GM18526 (cell line): ENCODE results near the gene FDX1.

Experiments
- POLR2A ChIP-seq: IDR thresholded peaks from 3 replicates; pipeline ENCODE4 v1.6.1; 2011; ENCODE audit not compliant: insufficient read length; ENCODE audit errors: extremely low read depth

The FDX1 gene

DNA sequence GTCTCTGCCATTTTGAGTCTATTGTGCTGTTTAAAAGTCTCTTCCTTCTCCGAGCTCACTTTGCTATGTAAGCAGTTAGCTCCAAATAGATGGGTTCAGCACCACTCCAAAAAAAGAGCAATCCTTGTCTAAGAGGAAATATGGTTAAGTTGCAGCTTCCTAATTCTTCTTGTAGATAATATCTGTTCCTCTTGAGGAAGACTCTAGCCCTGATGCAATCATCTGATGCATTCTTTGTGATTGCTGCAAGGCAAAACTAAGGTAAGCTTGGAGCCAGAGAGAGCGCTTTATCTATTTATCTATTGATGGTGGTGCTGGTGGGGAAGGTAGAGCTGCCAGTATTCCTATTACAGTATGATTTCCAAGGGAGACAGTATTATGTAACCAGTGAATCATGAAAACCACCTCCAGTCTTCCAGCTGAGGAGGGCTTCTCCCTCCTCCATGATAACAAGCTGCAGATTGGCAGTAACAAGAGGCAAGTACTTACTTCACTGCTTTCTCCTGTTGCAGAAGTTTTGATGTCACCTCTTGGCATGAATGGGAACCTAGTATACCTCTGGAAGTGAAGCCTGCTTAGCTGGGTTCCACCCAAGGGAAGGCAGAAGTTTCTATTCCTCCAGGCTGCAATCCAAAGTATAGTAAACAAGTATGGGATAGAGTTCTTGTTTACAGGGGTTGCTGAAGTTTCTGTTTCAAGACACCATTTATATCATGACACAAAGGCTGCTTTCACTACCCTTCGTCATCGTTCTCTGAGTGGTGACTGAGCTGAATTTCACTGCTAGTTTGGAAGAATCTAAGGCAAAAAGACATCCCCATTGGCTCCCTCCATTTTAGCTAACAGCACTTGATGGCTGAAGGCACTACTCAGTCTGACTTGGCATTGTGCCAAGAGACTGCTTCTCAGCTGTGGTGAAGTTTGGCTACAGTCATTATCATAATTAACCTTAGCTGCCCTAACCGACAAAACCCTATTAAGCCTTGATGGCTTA, 49.7 kb downstream of the FDX1 start:
- TF ChIP-seq POLR2A = no peak

DNA sequence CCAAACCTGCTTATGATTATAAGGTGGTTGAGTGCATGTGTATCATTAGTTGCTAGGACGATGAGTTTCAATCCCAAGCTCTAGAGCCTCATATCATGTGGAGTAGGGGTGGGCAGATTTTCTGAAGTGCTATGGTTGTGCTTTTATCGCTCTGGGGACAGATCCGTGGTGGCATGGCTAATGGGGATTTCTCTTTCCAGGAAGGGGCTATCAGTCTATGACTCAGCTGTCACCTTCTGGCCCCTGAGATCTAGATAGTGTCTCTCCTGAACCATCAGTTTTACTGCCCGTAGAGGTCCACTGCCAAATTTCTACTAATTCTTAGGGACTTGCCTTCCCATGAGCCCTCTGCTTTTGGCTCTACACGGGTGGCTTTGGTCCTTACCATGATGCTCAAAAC, 51.8 kb downstream of the FDX1 start:
- no peak for TF ChIP-seq POLR2A

DNA sequence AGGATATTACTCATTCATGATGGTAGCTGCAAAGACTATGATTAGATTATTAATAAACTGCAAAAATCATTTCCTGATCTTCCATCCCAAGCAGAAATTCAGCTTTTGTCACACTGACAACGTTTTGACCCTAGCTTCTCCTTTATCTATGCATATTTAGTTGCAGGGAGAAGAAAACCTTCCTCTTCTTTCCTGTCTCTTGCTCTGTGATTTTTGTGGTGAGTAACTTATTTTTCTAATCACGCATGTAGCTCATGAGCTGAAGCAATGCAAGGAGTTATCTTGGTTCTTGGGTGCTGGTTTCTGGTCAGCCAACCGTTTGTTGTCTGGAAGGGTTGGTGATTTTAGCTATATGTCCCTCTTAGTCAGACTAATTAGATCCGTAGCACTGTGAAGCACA, 56.4 kb downstream of the FDX1 start:
- no peak for TF ChIP-seq POLR2A

DNA sequence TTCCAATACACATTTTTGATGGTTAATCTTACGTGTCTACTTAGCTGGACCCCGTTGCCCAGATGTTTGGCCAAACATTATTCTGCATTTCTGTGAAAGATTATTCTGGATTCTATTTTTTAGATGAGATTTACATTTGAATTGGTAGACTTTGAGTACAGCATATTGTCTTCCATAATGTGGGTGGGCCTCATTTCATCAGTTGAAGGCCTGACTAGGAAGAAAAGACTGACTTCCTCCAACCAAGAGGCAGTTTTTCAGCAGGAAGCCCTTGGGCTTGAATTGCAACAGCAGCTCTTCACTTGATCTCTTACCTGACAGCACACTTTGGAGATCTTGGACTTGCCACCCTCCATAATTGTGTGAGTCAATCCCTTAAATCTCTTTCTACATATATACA, 58.7 kb downstream of the FDX1 start:
- TF ChIP-seq POLR2A = no peak

DNA sequence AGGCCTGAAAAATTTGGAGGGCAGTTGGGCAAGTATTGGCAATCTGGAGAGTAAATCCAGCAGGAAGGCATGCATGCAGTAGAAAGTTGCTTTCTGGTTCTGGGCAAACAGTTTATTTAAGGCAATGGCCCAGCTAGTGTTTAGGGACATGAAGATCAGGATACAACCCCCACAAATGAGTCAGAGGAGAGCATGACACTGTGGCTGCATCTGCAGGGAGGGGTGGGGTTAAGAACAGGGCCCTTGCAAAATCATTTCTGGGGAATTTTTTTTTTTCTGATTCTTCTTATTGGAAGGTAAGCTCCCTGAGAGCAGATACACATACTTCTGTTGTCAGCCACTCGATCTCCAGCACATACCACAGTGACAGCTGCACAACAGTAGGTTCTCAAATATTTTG, 61.1 kb downstream of the FDX1 start:
- no peak for TF ChIP-seq POLR2A

DNA sequence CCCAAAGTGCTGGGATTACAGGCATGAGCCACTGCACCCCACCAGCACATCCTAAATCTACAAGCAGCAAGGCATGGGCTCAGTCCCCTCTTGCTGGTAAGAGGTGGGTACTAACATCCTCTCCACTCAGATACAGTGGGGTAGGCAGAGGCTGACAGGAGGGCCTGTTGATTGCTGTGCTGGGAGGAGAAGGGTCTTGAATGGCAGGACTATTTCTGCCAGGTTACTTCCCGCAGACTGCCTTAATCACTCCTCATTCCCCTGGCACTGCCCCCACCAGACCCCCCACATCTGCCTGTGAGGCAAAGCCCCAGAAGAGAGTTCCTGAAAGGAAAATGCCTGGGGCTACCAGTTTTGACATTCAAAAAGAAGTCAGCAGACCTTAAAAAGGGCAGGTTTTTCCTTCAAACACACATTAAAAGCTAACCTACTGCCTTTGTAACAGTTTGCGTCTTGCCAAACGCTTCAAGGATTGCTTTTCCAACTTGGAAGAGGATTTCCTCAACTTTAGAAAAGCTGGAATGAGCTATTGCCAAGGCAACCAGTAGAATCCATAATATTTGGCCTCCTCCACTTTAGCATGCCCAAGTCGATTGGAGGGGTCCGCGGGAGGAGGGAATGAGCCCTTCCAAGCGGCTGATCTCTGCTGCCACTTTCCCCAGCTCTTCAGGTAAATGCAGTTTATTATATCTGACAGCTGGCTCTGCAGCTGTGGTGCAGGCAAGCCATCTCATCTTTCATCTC, 62.0 kb downstream of the FDX1 start:
- no peak for TF ChIP-seq POLR2A

DNA sequence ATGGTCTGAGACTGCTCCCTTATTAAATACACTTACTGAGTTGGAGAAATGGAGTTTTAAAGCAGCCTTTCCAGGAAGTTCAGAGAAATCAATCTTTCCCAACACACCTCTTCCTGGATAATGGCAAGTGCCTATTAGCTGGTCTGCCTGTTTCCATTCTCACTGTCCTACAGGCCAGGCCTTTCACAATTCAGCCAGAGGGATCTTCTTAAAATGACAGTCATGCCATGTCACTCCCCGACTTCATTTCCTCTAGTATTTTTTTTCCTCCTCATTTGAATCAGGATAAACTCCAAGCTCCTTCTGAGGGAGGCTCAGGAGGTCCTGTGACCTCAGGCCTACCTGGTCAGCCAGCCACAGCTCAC, 62.6 kb downstream of the FDX1 start:
- TF ChIP-seq POLR2A = no peak

DNA sequence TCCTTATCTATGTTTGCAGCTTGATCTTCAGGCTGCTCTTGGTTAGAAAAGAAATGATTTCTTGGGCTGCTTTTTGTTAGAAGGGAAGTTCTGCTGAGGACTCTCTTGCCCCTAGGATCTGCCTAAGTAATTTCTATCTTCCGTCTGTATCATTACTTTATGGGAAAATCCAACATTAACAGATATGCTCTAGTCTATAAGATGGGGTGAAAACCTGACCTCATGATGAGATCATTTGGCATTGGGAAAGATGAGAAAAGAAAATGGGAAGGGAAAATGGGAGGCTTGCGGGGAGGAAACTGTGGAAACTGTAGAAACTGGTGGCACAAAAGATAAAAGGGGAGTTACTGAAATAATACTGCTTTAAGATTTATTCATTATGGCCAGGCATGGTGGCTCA, 63.6 kb downstream of the FDX1 start:
- no peak for TF ChIP-seq POLR2A

DNA sequence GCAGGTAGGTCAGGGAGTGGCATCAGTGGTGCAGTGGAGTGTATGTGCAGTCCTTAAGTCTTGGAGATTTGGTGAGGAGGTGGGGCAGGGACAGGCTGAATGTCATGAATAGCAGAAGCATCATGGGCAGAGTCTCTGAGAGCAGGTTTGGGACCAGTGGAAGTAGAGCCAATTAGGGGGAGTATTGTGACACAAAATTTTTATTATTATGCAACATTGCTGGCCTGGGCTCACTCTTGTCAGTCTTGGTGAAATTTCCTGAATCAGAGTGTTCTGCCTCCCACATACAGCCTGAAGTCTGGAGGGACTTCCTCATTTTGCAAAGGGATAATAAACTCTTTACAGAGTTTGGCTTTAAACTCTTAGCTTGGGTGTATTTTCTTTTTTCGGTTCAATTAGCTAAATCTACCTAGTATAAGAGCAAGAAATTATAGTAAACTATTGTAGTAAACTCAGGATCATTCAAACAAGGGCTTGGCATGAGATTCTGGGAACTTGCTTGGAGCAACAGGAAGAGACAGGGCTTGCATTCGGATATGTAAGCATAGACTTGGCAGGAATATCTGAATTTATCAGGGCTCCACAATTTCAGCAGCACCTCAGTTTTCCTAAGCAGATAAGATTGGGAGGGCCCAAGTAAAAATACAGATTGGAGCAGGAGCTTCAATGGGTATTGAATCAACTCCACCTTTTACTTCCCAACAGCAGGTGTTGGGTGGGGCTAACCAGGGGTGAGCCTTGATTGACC, 67.7 kb downstream of the FDX1 start:
- TF ChIP-seq POLR2A = no peak

DNA sequence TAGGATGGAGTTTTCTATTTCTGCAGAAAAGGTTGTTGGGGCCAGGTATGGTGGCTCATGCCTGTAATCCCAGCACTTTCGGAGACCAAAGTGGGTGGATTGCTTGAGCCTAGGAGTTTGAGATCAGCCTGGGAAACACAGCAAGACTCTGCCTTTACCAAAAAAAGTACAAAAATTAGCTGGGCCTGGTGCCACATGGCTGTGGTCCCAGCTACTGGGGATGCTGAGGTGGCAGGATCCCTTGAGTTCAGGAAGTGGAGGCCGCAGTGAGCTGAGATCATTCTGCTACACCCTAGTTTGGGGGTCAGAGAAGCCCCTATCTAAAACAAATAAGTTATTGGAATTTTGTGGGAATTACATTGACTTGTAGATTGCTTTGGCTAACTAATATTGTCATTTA, 71.7 kb downstream of the FDX1 start:
- no peak for TF ChIP-seq POLR2A

DNA sequence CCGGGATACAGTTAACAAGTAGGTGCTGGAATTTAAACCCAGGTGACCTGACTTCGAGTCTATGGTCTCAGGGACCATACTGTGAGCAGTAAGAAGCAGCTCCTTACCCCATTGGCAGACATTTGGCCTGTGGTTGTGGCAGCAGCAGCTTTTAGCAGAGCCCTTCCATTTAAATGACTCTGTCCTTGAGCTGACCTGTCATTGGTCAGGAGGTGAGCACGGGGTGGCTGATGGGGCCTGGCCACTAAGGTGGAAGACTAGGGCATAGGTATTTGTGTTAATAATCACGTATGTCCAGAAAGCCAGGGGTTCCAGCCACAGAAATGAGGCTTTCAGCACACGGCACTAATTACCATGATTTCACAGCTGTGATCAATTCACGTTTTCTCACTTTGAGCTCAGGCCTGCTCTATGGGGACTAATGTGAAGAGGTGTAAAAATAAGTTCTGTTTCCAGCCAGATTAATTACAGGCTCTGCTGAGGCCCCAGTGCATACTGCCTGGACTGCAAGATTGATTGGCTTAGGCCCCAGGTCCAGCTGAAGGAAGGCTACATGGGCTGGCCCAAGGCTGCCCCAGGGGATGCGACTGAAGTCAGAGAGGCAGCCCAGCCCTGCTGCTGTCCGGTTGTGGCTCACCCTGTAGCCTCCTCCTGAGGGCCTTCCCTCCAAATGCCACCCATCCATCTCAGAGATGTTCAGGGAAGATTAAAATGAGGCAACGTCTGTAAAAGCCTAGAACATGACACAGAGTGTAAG, 76.0 kb downstream of the FDX1 start:
- TF ChIP-seq POLR2A = no peak

DNA sequence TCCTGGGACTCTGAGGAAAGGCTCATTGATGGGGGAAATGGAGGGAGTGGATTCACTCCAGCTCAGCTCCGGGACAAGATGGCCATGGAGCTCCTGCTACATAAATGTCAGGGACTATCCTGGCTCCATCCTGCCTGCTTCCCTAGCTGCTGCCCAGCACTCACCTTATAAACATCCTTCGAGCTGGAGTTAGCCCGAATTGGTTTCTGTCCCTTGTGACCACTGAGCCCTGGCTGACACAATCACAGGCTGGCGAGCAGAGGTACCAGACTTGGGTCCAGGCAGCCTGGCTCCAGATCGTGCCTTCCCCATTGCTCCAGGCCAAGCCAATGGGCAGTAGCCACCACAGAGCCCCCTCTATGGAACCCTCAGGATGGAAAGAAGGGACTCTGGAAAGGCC, 77.6 kb downstream of the FDX1 start:
- TF ChIP-seq POLR2A = no peak

DNA sequence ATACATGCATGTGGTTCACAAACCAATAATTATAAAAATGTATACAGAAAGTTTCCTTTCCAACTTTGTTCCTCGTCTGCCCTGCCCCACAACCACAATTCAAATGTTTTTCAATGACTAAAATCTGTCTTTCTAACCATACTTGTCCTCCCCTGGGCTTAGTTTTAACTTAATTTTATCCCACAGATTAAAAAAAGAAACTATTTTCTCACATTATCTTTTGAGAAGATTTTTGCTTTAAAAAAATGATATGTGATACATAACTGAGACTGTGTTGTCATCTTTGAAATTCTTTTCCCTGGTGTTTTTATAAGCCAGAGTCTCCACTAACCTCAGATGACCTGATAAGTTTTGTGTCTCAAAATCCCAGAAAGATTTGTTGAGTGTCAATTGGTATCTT, 79.0 kb downstream of the FDX1 start:
- TF ChIP-seq POLR2A = no peak

DNA sequence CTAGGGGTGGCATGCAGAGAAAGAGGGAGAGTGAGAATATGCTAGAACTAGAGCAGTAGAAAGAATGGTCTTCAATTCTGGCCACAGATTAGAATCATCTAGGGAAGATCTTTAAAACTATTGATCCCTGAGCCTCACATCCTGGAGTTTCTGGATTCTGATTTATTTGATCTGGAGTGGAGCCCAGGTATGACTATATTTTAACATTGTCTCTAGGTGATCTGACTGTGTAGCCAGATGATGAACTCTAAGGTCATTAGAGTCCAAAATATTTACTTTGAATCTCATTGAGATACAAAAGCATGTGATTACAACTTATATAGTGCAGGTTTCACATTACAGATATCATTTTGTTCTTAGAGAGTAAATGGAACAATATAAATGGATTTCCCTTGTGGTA, 79.7 kb downstream of the FDX1 start:
- no peak for TF ChIP-seq POLR2A

DNA sequence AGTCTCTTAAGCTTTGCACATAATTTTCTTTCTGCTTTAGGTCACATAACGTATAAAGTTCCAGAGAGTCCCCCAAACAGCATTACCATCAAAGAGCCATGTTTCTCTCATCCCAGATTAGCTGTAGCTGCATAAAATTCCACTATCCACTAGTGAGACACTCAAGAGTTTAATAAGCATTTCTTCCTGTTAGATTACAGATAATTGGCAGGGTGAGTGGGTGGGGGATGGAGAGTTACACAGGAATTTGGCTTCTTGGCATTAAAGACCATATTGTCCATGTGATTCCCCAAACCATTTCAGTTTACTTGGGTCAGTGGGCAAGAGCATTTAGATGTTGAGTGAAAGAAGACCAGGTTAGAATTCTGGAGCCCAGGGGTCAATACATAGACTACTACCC, 82.3 kb downstream of the FDX1 start:
- no peak for TF ChIP-seq POLR2A
